ENCODE measurements around the gene TSPAN3.

- no peak for TF ChIP-seq CTCF (IDR thresholded peaks at IDR 0.05; ENCODE audit: low read depth, low read length)
- no peak for TF ChIP-seq MAX (IDR thresholded peaks at IDR 0.05; ENCODE audit: low read depth, low read length)
Measured at GRCh38 chr15:77028451-77029165, 42.3 kb downstream of the TSPAN3 start.
